Muscle of back (tissue), 11 donors: ENCODE data around the gene PRR33. TPM values are rescaled to one million over a fixed set of nuclear protein-coding genes. Genes with fewer than 3 reads are reported as not detected.

Source experiments
- DNase-seq, 3 donors: peaks; one replicate each; pipeline versions ENCODE4 v3.0.0 to v3.0.0-alpha.2; 2013
- polyA plus RNA-seq, 10 donors: library from polyadenylated mRNA; unstranded; fragments of 120-200 nt; gene quantifications; one replicate each; pipeline ENCODE4 v1.2.1, GENCODE V29; 2013; ENCODE audit not compliant: insufficient read length in 10 of 10

PRR33 gene
- polyA plus RNA-seq, 10 donors: 0.98 to 7.7 (median 3.3) TPM

DNA sequence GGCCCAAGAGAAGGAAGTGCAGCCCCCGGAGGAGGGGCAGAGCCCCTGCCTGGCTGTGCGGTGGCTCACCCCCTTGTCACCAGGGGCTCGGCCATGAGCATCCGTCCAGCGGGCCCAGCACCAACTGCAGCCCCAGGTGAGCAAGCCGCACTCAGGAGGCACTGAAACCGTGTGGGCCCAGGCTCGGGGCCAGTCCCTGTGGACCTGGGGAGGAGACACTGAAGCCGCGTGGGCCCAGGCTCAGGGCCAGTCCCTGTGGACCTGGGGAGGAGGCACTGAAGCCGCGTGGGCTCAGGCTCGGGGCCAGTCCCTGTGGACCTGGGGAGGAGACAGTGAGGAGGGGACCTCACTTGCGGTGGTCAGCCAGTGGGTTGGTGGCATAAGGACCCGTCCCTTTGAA lies 24.9 kb downstream of the PRR33 start:
- DNase-seq: no peak

DNA sequence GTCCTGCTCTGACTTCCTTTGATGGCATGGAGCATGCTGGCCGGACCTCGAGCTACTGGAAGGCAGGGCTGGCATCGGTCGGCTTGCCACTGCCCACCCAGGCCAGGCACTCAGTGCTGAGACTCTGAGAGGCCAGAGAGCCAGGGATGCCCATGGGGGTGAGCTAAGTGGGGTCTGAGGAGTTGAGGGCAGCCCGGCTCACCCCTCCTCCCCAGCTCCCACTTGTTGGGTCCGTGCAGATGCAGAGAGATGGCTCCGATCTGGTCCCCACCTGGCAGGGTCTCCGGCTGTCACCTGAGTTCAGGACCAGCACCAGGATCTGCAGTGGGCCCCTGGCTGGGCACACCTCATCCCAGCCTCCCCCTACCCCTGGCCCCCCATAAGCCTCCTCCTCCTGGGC lies 25.5 kb downstream of the PRR33 start:
- DNase-seq: no peak

- DNase-seq: peak in 1 of 3 donors; percentile 56
Measured at GRCh38 chr11:1864831-1865665, 26.6 kb downstream of the PRR33 start.

DNA sequence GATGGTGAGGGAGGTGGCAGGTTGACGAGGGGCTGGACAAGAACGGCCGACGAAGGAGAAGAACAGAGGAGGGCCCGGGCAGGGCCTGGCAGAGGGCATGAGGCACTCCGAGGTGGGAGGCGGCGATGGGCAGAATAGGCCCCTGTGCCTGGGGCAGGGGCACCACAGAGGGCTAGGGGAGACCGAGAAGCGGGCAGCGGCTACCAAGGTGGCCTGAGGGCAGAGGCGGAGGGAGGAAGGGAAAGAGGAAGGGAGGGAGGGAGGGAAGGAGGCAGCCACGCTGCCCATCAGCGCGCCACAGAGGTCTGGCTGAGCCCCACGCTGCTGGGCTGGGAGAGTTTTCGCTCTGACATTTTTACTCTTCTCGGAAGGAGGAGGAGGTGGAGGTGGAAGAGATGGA lies 27.5 kb downstream of the PRR33 start:
- DNase-seq: no peak

DNA sequence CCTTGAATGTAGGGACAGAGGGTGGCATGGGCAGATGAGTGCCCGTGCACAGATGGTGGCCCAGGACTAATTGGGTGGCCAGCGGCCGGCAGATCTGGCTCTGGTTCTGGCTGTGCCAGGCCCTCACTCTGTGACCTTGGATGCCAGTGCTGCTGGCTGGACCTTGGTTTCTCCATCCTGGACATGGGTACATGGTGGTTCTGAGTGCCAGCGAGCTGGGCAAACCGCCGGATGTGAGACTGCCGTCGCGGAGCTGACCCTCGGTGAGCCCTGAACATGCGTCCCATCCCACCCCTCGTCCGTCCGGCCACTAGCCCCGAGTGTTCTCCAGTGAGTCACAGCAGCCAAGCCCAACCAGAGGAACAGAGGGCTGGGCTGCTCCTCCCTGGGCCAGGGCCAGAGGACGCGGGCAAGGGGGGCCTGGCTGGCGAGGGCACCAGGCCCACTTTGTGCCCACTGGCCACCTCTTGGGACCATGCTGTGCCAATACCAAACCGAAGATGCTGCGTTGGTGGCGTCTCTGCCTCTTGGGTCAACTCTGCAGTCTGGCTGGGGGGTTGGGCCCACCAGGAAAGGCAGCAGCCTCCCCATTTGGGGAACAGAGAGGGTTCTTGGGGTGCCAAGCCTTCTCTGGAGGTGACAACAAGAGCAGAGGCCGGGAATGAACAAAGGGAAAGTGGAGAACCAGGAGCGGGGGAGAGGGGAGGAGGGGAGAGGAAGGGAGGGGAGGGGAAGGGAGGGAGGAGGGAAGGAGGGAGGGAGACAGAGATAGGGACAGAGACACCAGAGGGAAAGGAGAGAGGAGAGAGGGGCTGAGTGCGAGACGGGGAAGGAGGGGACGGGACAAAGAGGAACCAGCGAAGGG lies 28.1 kb downstream of the PRR33 start:
- DNase-seq: peak; percentile 83 to 94 (median 89)

GRCh38 chr11:1862588-1863351 lies 28.9 kb downstream of the PRR33 start:
- peak in 1 of 3 donors; percentile 10 for DNase-seq

GRCh38 chr11:1861435-1862411 lies 30.0 kb downstream of the PRR33 start:
- DNase-seq: no peak

DNA sequence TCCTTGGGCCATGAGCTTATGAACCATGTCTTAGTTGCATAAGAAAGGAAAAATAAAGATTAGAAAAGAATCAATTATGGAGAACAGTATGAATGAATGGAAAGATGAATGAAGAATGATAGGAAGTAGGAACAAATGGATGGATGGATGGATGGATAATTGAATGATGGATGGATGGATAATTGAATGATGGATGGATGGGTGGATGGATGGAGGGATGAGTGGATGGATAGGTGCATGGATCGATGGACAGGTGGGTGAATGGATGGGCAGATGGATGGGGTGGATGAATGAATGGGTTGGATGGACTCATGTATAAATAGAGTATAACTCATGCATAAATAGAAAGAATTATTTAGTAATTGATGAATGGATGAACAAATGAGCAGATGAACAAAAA lies 31.6 kb downstream of the PRR33 start:
- no peak for DNase-seq

DNA sequence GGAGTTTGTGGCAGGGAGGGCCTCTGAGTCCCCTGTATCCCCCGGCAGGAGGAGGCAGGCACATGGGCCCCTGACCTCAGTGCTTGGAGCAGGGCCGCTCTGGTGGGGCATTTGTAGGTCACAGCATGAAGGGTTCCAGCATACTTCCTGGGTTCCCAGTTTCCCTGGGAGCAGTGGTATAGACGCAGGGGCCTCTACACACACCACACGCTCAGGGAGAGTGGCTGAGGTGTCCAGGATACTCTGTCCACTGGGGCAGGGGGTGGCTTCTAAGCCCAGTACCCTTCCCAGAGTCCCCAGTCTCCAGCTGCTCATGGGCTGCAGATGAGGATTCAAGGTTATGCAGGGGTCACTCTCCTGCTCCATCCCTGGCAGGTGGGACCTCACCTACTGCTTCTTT lies 32.7 kb downstream of the PRR33 start:
- DNase-seq: no peak

- DNase-seq: no peak
Measured at GRCh38 chr11:1858576-1858975, 33.1 kb downstream of the PRR33 start.

DNA sequence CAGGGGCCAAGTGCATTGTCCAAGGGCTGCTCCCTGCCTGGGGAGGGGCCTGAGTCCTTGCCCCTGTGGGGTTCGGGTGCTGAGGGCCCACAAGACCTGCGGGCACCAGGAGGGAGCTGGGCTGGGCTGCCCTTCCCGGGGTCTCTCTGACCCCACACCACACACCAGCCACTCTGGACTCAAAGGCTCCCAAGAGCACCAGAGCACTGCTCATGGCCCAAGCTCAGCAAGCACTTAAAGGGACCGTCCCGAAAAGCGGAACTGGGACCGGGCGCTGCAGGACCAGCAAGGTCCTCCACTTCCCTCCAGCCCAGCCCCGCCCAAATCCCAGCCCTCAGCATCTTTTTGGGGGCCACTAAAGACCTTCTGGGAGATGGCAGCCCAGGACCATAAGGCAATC lies 33.5 kb downstream of the PRR33 start:
- DNase-seq: no peak

DNA sequence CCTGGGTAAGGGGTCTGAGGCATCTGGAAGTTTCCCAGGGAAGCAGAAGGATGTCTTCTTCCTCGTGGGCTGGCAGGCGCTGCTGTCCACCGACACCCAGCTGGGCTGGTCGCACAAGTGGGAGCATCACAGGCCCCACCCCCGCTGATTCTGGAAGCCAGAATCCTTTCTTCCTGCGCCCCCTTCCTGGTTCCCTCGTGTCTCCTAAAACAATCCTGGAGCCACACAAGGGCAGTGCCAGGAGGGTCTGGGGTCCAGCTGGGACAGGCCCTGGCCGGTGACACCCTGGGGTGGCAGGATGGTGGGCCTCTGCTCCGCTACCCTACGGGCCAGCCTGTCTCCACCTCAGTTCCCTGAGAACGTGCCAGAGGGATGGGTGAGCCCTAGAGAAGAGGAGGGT lies 34.6 kb downstream of the PRR33 start:
- no peak for DNase-seq

- DNase-seq: no peak
Measured at GRCh38 chr11:1856306-1857005, 35.2 kb downstream of the PRR33 start.

- no peak for DNase-seq
Measured at GRCh38 chr11:1855886-1856265, 35.8 kb downstream of the PRR33 start.

- DNase-seq: no peak
Measured at GRCh38 chr11:1854949-1855885, 36.5 kb downstream of the PRR33 start.

- peak in 1 of 3 donors; percentile 55 for DNase-seq
Measured at GRCh38 chr11:1854132-1854948, 37.4 kb downstream of the PRR33 start.

- peak in 1 of 3 donors; percentile 41 for DNase-seq
Measured at GRCh38 chr11:1853376-1854131, 38.1 kb downstream of the PRR33 start.
